Progenitor cell of endocrine pancreas (in vitro differentiated cells): ENCODE results near the gene ZFP36. TPM values are rescaled to one million over a fixed set of nuclear protein-coding genes. Genes with fewer than 3 reads are reported as not detected.

Source experiments
- DNase-seq: peaks from one replicate; pipeline ENCODE4 v3.0.0; 2021; ENCODE audit warnings: low spot score; ENCODE audit not compliant: unreplicated experiment
- H3K27ac Mint-ChIP-seq: 2 replicates; pipeline ENCODE4 v1.8.0; 2021; ENCODE audit warnings: mild to moderate bottlenecking, moderate library complexity, mixed read lengths
- H3K27me3 Mint-ChIP-seq: 2 replicates; pipeline ENCODE4 v1.8.0; 2021; ENCODE audit warnings: mixed read lengths
- H3K36me3 Mint-ChIP-seq: 2 replicates; pipeline ENCODE4 v1.8.0; 2022; ENCODE audit warnings: mixed read lengths; ENCODE audit not compliant: insufficient read depth
- H3K4me1 Mint-ChIP-seq: 2 replicates; pipeline ENCODE4 v1.8.0; 2021; ENCODE audit warnings: low read depth, mixed read lengths
- H3K4me3 Mint-ChIP-seq: 2 replicates; pipeline ENCODE4 v1.8.0; 2021; ENCODE audit warnings: low read depth, mild to moderate bottlenecking, moderate library complexity, mixed read lengths
- H3K9me3 Mint-ChIP-seq: 2 replicates; pipeline ENCODE4 v1.8.0; 2021; ENCODE audit warnings: low read depth, mixed read lengths
- total RNA-seq: library from RNA; stranded (reverse); gene quantifications from 2 replicates; pipeline ENCODE4 v1.2.1, GENCODE V29; 2021
- TF ChIP-seq, protein P1 (sequence below): fragments of 200-600 bp; sonication (generic); IDR thresholded peaks from one replicate; pipeline ENCODE4 v1.5.0; 2021; ENCODE audit warnings: antibody characterized with exemption, mild to moderate bottlenecking; ENCODE audit not compliant: unreplicated experiment

The ZFP36 gene
- total RNA-seq, 1 donor from 2014 or later, result 10.5 TPM

DNA sequence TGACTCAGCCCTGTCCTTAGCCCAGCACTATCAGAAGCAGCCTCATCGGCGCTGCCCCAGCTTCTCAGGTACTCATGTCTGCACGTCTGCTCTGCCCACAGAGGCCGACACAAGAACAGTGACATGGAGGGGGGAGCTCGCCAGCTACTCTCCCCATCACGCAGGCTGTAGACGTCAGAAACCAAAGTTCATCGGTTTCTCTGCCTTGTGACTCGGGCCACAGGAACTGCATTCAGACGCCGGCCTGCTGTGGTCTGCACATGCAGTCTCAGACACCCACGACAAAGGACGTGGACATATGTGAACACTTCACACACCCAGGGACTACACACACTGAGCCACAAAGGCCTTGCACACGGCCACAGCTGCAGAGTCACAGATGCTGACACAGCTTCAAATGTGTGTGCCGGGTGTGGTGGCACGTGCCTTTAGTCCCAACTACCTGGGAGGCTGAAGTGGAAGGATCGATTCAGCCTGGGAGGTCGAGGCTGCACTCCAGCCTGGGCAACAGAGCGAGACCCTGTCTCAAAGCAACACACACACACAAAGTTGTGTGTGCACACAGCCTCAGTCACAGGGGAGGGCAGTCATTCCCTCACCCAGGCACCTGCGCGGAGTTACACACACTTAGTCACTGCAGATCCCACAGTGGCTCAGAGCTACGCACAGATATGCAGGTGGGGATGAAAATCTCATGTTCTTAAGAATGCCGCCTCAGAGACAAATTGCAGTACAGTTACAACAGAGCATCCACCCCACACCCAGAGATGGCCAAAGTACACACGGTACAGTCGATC is 4.9 kb upstream of the ZFP36 start:
- Mint-ChIP-seq H3K4me1 (peaks cover 27% of the 10 kb centered on the region), H3K27me3 (no peaks in the 10 kb centered on the region), H3K36me3 (no peaks in the 10 kb centered on the region), H3K9me3 (no peaks in the 10 kb centered on the region), H3K4me3 (peak overlapping the region; percentile 76), H3K27ac (peak overlapping the region; percentile 96)
- no peak for DNase-seq
- TF ChIP-seq, protein P1, sequence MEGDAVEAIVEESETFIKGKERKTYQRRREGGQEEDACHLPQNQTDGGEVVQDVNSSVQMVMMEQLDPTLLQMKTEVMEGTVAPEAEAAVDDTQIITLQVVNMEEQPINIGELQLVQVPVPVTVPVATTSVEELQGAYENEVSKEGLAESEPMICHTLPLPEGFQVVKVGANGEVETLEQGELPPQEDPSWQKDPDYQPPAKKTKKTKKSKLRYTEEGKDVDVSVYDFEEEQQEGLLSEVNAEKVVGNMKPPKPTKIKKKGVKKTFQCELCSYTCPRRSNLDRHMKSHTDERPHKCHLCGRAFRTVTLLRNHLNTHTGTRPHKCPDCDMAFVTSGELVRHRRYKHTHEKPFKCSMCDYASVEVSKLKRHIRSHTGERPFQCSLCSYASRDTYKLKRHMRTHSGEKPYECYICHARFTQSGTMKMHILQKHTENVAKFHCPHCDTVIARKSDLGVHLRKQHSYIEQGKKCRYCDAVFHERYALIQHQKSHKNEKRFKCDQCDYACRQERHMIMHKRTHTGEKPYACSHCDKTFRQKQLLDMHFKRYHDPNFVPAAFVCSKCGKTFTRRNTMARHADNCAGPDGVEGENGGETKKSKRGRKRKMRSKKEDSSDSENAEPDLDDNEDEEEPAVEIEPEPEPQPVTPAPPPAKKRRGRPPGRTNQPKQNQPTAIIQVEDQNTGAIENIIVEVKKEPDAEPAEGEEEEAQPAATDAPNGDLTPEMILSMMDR, result no peak

DNA sequence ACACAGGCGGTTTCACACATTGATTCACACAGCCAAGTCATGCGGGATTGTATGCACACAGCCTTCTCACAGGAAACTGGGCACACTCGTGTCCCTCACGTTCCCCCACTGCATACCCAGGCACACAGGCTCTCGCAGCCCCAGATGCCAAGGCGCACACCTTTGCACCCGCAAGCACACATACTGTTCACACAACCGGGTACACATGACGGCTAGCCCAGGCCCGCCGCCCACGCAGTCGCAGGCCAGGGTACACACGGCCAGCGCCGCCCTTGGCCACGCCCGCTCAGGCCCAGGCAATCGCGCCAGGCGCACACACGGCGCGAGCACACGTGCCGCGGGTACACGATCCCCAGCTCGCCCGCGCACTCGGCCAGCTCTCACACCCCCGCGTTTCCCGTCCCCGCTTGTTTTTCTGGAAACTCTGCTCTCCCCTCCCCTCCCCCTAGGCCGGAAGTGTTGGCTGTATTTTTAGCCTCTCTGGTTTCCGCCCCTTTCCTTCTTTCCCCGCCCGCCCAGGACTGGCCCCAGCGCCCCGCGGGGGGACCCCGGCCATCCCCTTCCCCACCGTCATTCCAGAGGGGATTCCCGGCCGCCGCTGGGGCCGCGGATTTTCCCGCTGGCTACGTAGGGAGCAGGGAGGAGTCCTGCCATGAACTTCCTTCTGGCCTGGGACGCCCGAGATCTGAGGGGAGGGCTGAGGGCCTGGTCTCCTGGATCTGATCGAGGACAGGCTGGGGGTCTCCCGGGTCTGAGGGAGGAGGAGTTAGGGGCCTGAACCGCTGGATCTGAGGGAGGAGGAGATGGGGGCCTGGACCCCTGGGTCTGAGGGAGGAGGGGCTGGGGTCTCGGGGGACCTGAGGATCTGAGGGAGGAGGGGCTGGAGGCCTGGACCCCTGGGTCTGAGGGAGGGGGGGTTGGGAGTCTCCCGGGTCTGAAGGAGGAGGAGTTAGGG is 4.0 kb upstream of the ZFP36 start:
- no peaks in the 10 kb centered on the region for H3K36me3 Mint-ChIP-seq
- no peaks in the 10 kb centered on the region for H3K27me3 Mint-ChIP-seq
- peaks cover 29% of the 10 kb centered on the region for H3K4me1 Mint-ChIP-seq
- peak overlapping the region; percentile 96 for H3K27ac Mint-ChIP-seq
- peak; percentile 56 for DNase-seq
- TF ChIP-seq, protein P1, result no peak
- H3K9me3 Mint-ChIP-seq, result no peaks in the 10 kb centered on the region
- peak overlapping the region; percentile 76 for H3K4me3 Mint-ChIP-seq

DNA sequence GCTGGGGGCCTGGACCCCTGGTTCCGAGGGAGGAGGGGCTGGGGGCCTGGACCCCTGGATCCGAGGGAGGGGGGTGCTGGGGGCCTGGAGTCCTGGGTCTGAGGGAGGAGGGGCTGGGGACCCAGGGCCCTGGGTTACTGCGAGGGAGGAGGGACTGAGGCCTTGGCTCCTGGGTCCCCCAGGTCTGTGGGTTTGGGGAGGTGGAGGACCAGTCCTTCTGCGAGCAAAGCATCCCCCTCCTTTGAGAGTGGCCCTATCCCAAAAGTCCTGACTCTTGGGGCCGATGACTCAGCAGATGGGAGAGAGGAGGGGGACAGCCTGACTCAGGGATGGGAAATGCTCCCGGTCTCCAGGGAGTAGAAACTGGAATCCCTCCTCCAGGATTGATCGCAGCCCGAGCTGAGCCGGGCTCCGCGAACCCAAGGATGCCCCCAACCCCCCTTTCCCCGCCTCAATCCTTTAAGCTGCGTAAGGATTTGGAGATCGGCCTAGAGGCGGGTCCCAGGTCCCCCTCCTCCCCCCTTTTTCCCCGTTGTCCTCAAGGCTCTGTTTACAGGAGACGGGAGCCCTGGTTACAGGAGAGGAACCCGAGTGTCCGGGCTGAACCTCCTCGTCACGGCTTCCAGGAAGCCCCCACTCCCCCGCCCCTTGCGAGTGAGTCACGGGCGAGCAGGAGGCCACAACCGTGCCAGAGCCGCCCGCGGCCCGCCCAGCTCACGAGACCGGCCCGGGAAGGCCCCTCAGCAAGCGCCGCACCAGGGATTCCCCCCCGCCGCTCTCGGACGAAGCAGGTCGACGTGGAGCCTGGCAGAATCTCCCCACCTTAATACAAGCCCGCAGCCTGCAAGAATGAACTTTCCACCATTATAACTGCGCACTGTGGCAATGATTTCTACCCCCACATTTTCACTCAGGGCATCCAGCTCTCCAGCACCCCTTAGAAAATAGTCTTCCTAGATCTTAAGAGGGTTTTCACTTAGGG is 3.0 kb upstream of the ZFP36 start:
- H3K4me3 Mint-ChIP-seq, result peak overlapping the region; percentile 76
- H3K9me3 Mint-ChIP-seq, result no peaks in the 10 kb centered on the region
- DNase-seq, result no peak
- TF ChIP-seq, protein P1, result no peak
- no peaks in the 10 kb centered on the region for H3K27me3 Mint-ChIP-seq
- H3K36me3 Mint-ChIP-seq, result peaks cover under 1% of the 10 kb centered on the region
- peak overlapping the region; percentile 91 for H3K27ac Mint-ChIP-seq
- H3K4me1 Mint-ChIP-seq, result peaks cover 27% of the 10 kb centered on the region

DNA sequence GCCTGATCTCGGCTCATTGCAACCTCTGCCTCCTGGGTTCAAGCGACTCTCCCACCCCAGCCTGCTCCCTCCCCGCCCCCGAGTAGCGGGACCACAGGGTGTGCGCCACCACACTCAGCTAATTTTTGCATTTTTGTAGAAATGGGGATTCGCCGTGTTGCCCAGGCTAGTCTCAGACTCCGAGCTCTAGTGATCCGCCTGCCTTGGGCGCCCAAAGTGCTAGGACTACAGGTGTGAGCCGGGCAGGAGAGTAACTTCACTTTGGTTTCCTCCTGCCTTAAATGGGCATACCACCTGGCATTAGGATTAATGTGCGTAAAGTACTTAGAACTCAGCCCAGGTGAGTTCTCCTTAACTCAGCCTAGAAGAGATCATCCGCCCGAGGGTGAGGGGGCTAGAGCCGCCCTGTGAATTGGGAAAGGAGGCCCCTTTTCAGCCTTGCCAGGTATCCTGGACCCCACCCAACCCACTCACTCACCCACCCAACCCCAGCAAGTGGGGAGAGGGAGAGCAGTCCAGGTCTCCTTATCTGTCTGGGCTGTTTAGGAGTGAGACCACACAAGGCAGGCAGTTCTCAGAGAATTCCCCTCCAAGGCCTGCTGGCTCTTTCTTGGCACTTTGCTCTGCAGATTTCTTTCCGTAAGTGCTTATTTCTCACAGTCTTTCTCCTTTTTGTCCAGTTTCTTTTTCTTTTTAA is 1.2 kb upstream of the ZFP36 start:
- TF ChIP-seq, protein P1, result no peak
- H3K27ac Mint-ChIP-seq, result peak overlapping the region; percentile 82
- H3K4me3 Mint-ChIP-seq, result peak overlapping the region; percentile 33
- H3K4me1 Mint-ChIP-seq, result peaks cover 32% of the 10 kb centered on the region
- no peaks in the 10 kb centered on the region for H3K9me3 Mint-ChIP-seq
- H3K36me3 Mint-ChIP-seq, result peaks cover 4% of the 10 kb centered on the region
- H3K27me3 Mint-ChIP-seq, result no peaks in the 10 kb centered on the region
- DNase-seq, result no peak
